ENCODE data around the gene TMEM135. TPM values are rescaled to one million over a fixed set of nuclear protein-coding genes. Genes with fewer than 3 reads are reported as not detected.

The TMEM135 gene
- total RNA-seq, 5 donors from 2014 or later (not counting 1 experiment from before 2014, with no cell fraction given) = 6.3 to 20.8 (median 12.7) TPM

DNA sequence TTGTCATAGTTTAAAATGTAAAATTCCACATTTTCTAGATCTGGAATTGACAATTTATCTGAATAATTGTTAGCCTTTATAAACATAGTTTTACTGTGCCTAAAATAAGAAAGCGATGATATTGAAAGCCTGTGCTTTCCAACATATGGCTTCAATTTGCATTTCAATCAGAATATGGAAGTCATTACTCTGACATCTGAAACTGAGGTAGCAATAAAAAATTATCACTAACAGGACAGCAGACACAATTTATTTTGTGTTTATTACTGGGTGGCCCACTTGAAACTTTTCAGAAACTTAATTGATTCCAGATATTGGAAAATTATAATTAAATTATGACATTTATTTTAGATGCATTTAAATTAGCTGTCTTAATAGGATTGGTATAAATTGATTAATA lies 78.5 kb downstream of the TMEM135 start:
- ChIA-PET CTCF (no interaction called here), POLR2A (no interaction called here)
- no peaks in the 10 kb centered on the region for H3K9me3 ChIP-seq
- Mint-ChIP-seq H3K36me3 (peaks cover 10% of the 10 kb centered on the region), H3K9me3 (no peaks in the 10 kb centered on the region), H3K4me3 (no peak overlapping the region), H3K27ac (no peak overlapping the region), H3K4me1 (peaks cover 8 to 14% (median 9%) of the 10 kb centered on the region in 3 donors), H3K27me3 (no peaks in the 10 kb centered on the region)
- no peak for ATAC-seq (replicated peaks in 1 of 4)
- no peaks in the 10 kb centered on the region for H3K4me1 ChIP-seq (ENCODE audit: control insufficient read depth in 1 of 2, extremely low read depth in 1 of 2, insufficient read depth in 2 of 2, low read length in 2 of 2)
- no peak overlapping the region for H3K4me3 ChIP-seq (ENCODE audit: control insufficient read depth in 1 of 2, extremely low read depth in 1 of 2, low read length in 1 of 2)
- H3K27me3 ChIP-seq (replicated peaks in 1 of 2; ENCODE audit: control insufficient read depth in 2 of 2, extremely low read depth in 1 of 2, insufficient read depth in 2 of 2, low read length in 1 of 2) = no peaks in the 10 kb centered on the region
- no peak overlapping the region for H3K27ac ChIP-seq (ENCODE audit: low read length)
- DNase-seq = no peak
- no CpG with 5 or more reads among the region's 1 CpG for whole genome bisulfite sequencing (ENCODE audit: insufficient coverage)
- H3K36me3 ChIP-seq (ENCODE audit: control insufficient read depth in 2 of 2, extremely low read depth in 1 of 2, insufficient read depth in 1 of 2, low read length in 1 of 2) = no peaks in the 10 kb centered on the region

DNA sequence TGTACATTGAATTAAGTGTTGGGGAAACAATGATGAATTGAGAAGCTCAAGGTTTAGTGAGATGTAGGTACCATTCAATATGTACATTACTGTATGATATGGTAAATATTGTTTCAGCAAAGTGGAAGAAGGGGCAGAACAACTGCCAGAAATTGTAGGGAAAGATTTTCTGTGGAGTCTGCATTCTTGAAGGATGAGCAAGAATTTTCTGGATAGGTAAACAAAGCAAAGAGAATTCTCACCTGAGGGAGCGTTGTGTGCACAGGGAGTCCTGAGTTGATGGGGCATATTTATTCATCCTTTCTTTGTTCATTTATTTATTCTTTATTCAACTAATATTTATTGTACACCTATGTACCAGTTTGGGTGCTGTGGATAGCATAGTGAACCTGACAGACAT lies 83.2 kb downstream of the TMEM135 start:
- no peaks in the 10 kb centered on the region for H3K27me3 Mint-ChIP-seq
- H3K36me3 ChIP-seq (ENCODE audit: control insufficient read depth in 2 of 2, extremely low read depth in 1 of 2, insufficient read depth in 1 of 2, low read length in 1 of 2) = no peaks in the 10 kb centered on the region
- no peaks in the 10 kb centered on the region for H3K9me3 Mint-ChIP-seq
- no peak overlapping the region for H3K4me3 ChIP-seq (ENCODE audit: control insufficient read depth in 1 of 2, extremely low read depth in 1 of 2, low read length in 1 of 2)
- no CpG with 5 or more reads among the region's 1 CpG for WGBS (ENCODE audit: insufficient coverage)
- no peaks in the 10 kb centered on the region for H3K4me1 ChIP-seq (ENCODE audit: control insufficient read depth in 1 of 2, extremely low read depth in 1 of 2, insufficient read depth in 2 of 2, low read length in 2 of 2)
- peaks cover 10% of the 10 kb centered on the region for H3K36me3 Mint-ChIP-seq
- DNase-seq (no peak), ATAC-seq (replicated peaks in 1 of 4) (no peak)
- no peak overlapping the region for H3K4me3 Mint-ChIP-seq
- no peak overlapping the region for H3K27ac Mint-ChIP-seq
- no peak overlapping the region for H3K27ac ChIP-seq (ENCODE audit: low read length)
- H3K4me1 Mint-ChIP-seq = peaks cover 8 to 9% (median 8%) of the 10 kb centered on the region in 3 donors
- ChIA-PET CTCF (no interaction called here), POLR2A (no interaction called here)
- H3K27me3 ChIP-seq (replicated peaks in 1 of 2; ENCODE audit: control insufficient read depth in 2 of 2, extremely low read depth in 1 of 2, insufficient read depth in 2 of 2, low read length in 1 of 2) = no peaks in the 10 kb centered on the region
- H3K9me3 ChIP-seq = no peaks in the 10 kb centered on the region

- no peaks in the 10 kb centered on the region for H3K36me3 ChIP-seq (ENCODE audit: control insufficient read depth in 2 of 2, extremely low read depth in 1 of 2, insufficient read depth in 1 of 2, low read length in 1 of 2)
- H3K9me3 Mint-ChIP-seq = no peaks in the 10 kb centered on the region
- no peaks in the 10 kb centered on the region for H3K27me3 ChIP-seq (replicated peaks in 1 of 2; ENCODE audit: control insufficient read depth in 2 of 2, extremely low read depth in 1 of 2, insufficient read depth in 2 of 2, low read length in 1 of 2)
- no peaks in the 10 kb centered on the region for H3K9me3 ChIP-seq
- no peak overlapping the region for H3K4me3 Mint-ChIP-seq
- H3K4me1 Mint-ChIP-seq = peaks cover 6 to 8% (median 8%) of the 10 kb centered on the region in 3 donors
- H3K4me3 ChIP-seq (ENCODE audit: control insufficient read depth in 1 of 2, extremely low read depth in 1 of 2, low read length in 1 of 2) = no peak overlapping the region
- ATAC-seq (replicated peaks in 1 of 4) (no peak), DNase-seq (no peak)
- no peak overlapping the region for H3K27ac ChIP-seq (ENCODE audit: low read length)
- H3K4me1 ChIP-seq (ENCODE audit: control insufficient read depth in 1 of 2, extremely low read depth in 1 of 2, insufficient read depth in 2 of 2, low read length in 2 of 2) = no peaks in the 10 kb centered on the region
- H3K27me3 Mint-ChIP-seq = no peaks in the 10 kb centered on the region
- H3K27ac Mint-ChIP-seq = no peak overlapping the region
- ChIA-PET CTCF (no interaction called here), POLR2A (no interaction called here)
- H3K36me3 Mint-ChIP-seq = peaks cover 7% of the 10 kb centered on the region
- 100% methylated on average over 2 of the region's 3 CpGs for WGBS (ENCODE audit: insufficient coverage)
Measured at GRCh38 chr11:87122852-87123251, 85.1 kb downstream of the TMEM135 start.

DNA sequence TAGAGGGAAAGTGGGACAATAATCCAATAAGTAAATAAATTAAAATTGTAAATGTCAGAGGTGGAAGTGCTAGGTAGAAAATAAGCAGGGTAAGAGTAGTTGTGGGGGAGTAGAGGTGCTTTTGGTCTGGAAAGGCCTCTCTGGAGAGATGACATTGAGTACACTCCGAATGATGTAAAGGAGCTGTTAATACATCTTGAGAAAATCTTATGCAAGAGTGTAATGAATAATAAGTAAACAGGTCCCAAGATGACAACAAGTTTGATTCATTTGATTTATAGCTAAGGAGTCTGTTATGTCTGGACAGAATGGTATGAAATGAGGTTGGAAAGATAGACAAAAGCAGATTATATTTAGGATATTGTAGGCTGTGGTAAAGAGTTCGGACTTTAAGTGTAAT lies 87.5 kb downstream of the TMEM135 start:
- Mint-ChIP-seq H3K4me1 (peaks cover 0 to 6% (median 3%) of the 10 kb centered on the region in 3 donors), H3K9me3 (no peaks in the 10 kb centered on the region), H3K27ac (no peak overlapping the region), H3K27me3 (no peaks in the 10 kb centered on the region), H3K36me3 (no peaks in the 10 kb centered on the region), H3K4me3 (no peak overlapping the region)
- Histone ChIP-seq H3K36me3 (ENCODE audit: control insufficient read depth in 2 of 2, extremely low read depth in 1 of 2, insufficient read depth in 1 of 2, low read length in 1 of 2) (no peaks in the 10 kb centered on the region), H3K27me3 (replicated peaks in 1 of 2; ENCODE audit: control insufficient read depth in 2 of 2, extremely low read depth in 1 of 2, insufficient read depth in 2 of 2, low read length in 1 of 2) (no peaks in the 10 kb centered on the region), H3K27ac (ENCODE audit: low read length) (no peak overlapping the region), H3K4me3 (ENCODE audit: control insufficient read depth in 1 of 2, extremely low read depth in 1 of 2, low read length in 1 of 2) (no peak overlapping the region), H3K9me3 (no peaks in the 10 kb centered on the region), H3K4me1 (ENCODE audit: control insufficient read depth in 1 of 2, extremely low read depth in 1 of 2, insufficient read depth in 2 of 2, low read length in 2 of 2) (no peaks in the 10 kb centered on the region)
- CTCF ChIA-PET = interaction anchor here in 1 of 2 donors (1.6 kb wide), 1 partner anchor 14 kb away, joined by 3 read pairs; no protein-coding TSS in a partner anchor
- DNase-seq (no peak), ATAC-seq (replicated peaks in 1 of 4) (no peak)
- 100% methylated on average over 2 of the region's 2 CpGs for WGBS (ENCODE audit: insufficient coverage)
- POLR2A ChIA-PET = interaction anchor here in 1 of 2 donors (0.6 to 0.7 kb wide), 2 partner anchors 14 to 15 kb away, joined by 3 read pairs; no protein-coding TSS in a partner anchor

- Mint-ChIP-seq H3K27me3 (no peaks in the 10 kb centered on the region), H3K9me3 (no peaks in the 10 kb centered on the region), H3K27ac (no peak overlapping the region), H3K4me3 (no peak overlapping the region), H3K4me1 (peaks cover 0 to 6% (median 3%) of the 10 kb centered on the region in 3 donors), H3K36me3 (no peaks in the 10 kb centered on the region)
- ChIA-PET CTCF (interaction anchor here (1.0 to 1.4 kb wide), 2 partner anchors 16 to 130 kb away, joined by 3 read pairs; no protein-coding TSS in a partner anchor), POLR2A (no interaction called here)
- DNase-seq (no peak), ATAC-seq (replicated peaks in 1 of 4) (no peak)
- no peak overlapping the region for H3K4me3 ChIP-seq (ENCODE audit: control insufficient read depth in 1 of 2, extremely low read depth in 1 of 2, low read length in 1 of 2)
- H3K4me1 ChIP-seq (ENCODE audit: control insufficient read depth in 1 of 2, extremely low read depth in 1 of 2, insufficient read depth in 2 of 2, low read length in 2 of 2) = no peaks in the 10 kb centered on the region
- no peaks in the 10 kb centered on the region for H3K27me3 ChIP-seq (replicated peaks in 1 of 2; ENCODE audit: control insufficient read depth in 2 of 2, extremely low read depth in 1 of 2, insufficient read depth in 2 of 2, low read length in 1 of 2)
- H3K36me3 ChIP-seq (ENCODE audit: control insufficient read depth in 2 of 2, extremely low read depth in 1 of 2, insufficient read depth in 1 of 2, low read length in 1 of 2) = no peaks in the 10 kb centered on the region
- no peaks in the 10 kb centered on the region for H3K9me3 ChIP-seq
- H3K27ac ChIP-seq (ENCODE audit: low read length) = no peak overlapping the region
- WGBS (ENCODE audit: insufficient coverage) = no CpG with 5 or more reads among the region's 4 CpGs
Measured at GRCh38 chr11:87127101-87127500, 89.4 kb downstream of the TMEM135 start.

- Mint-ChIP-seq H3K36me3 (no peaks in the 10 kb centered on the region), H3K27me3 (no peaks in the 10 kb centered on the region), H3K4me3 (no peak overlapping the region), H3K9me3 (no peaks in the 10 kb centered on the region), H3K4me1 (peaks cover 0 to 6% (median 3%) of the 10 kb centered on the region in 3 donors), H3K27ac (no peak overlapping the region)
- CTCF ChIA-PET = interaction anchor here (0.5 to 0.7 kb wide), 2 partner anchors 14 to 62 kb away, joined by 3 to 4 read pairs; no protein-coding TSS in a partner anchor
- no peak for DNase-seq
- H3K27me3 ChIP-seq (replicated peaks in 1 of 2; ENCODE audit: control insufficient read depth in 2 of 2, extremely low read depth in 1 of 2, insufficient read depth in 2 of 2, low read length in 1 of 2) = no peaks in the 10 kb centered on the region
- H3K4me3 ChIP-seq (ENCODE audit: control insufficient read depth in 1 of 2, extremely low read depth in 1 of 2, low read length in 1 of 2) = no peak overlapping the region
- no peaks in the 10 kb centered on the region for H3K9me3 ChIP-seq
- no peak for ATAC-seq (replicated peaks in 1 of 4)
- no peaks in the 10 kb centered on the region for H3K4me1 ChIP-seq (ENCODE audit: control insufficient read depth in 1 of 2, extremely low read depth in 1 of 2, insufficient read depth in 2 of 2, low read length in 2 of 2)
- H3K36me3 ChIP-seq (ENCODE audit: control insufficient read depth in 2 of 2, extremely low read depth in 1 of 2, insufficient read depth in 1 of 2, low read length in 1 of 2) = no peaks in the 10 kb centered on the region
- H3K27ac ChIP-seq (ENCODE audit: low read length) = no peak overlapping the region
- no CpG with 5 or more reads among the region's 2 CpGs for WGBS (ENCODE audit: insufficient coverage)
- POLR2A ChIA-PET = interaction anchor here in 1 of 2 donors (0.7 kb wide), 1 partner anchor 1401 kb away, joined by 6 read pairs; no protein-coding TSS in a partner anchor
Measured at GRCh38 chr11:87128372-87128771, 90.6 kb downstream of the TMEM135 start.

Data from T-cell (primary cell).